GM21576 (cell line): ENCODE measurements around the gene DDHD1.

Experiments used
- ATAC-seq: cut with Tn5 transposase; IDR thresholded peaks from one replicate; pipeline ENCODE4 v1.9.1; 2021; ENCODE audit warnings: mild to moderate bottlenecking, moderate library complexity; ENCODE audit not compliant: unreplicated experiment

The DDHD1 gene

GRCh38 chr14:53001787-53002378 lies 151.2 kb downstream of the DDHD1 start:
- ATAC-seq: no peak

GRCh38 chr14:52998376-52999015 lies 154.6 kb downstream of the DDHD1 start:
- no peak for ATAC-seq

GRCh38 chr14:52996493-52996892 lies 156.6 kb downstream of the DDHD1 start:
- no peak for ATAC-seq

DNA sequence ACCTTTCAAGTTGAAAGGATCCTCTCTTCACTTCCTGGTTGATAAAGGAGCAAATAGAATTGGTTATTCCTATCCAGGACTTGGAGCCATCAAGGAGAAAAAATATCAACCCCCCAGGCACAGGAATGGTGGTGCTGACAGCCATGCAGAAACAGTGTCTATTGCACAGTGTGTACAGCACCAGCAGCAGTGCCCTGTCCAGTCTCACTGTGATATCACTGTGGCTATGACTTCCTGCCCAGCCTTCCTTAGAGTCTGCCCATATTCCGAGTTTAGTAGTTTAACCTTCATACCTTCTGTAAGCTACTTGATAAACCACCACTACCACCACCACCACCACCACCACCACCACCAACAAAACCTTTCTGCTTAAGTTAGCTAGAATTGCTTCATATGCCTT lies 157.1 kb downstream of the DDHD1 start:
- no peak for ATAC-seq

- no peak for ATAC-seq
Observed at GRCh38 chr14:52992236-52992870, 160.8 kb downstream of the DDHD1 start.

GRCh38 chr14:52988139-52988538 lies 165.0 kb downstream of the DDHD1 start:
- no peak for ATAC-seq

GRCh38 chr14:52987514-52987913 lies 165.6 kb downstream of the DDHD1 start:
- no peak for ATAC-seq

DNA sequence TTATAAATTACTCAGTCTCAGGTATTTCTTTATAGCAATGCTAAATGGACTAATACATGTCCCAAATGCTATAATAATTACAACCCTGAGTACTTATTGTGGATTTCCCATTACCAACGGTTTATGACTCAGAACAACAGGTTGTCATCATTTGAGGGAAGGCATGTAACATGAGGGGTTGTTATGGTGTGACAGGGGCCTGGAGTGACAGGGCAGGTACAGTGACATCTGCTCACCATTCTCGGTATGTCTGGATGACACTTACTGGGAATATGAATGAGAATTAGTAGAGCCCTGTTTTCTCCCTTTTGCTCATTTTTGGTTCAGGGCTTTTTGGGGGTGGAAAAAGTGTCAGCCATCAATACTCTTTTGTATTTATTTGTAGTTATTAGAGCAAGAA lies 166.1 kb downstream of the DDHD1 start:
- no peak for ATAC-seq
